ENCODE data around the gene KCNN3. TPM values are rescaled to one million over a fixed set of nuclear protein-coding genes. Genes with fewer than 3 reads are reported as not detected.

Gene KCNN3
- total RNA-seq, 1 experiment from 2014 or later, result 0.07 TPM

GRCh38 chr1:154669464-154670282 lies 200.4 kb downstream of the KCNN3 start:
- H3K27ac Mint-ChIP-seq (ENCODE audit: low read depth, unreplicated experiment), result no peak overlapping the region
- H3K9me3 Mint-ChIP-seq (ENCODE audit: unreplicated experiment), result no peaks in the 10 kb centered on the region
- TF ChIP-seq CTCF (IDR thresholded peaks at IDR 0.05; ENCODE audit: unreplicated experiment), result peak; percentile 96
- DNase-seq (ENCODE audit: unreplicated experiment), result peak; percentile 88
- no TSS peak for BruUV-seq (replicated peaks)
- H3K4me3 Mint-ChIP-seq (ENCODE audit: unreplicated experiment), result no peak overlapping the region
- intact Hi-C loops (cut with micrococcal nuclease), result loop anchor here (1.0 to 2.0 kb wide), 7 partner anchors 80 to 415 kb away; no protein-coding TSS in a partner anchor
- ChIA-PET POLR2A (interaction anchor here (0.6 to 1.7 kb wide), 6 partner anchors 32 to 330 kb away, joined by 3 to 11 read pairs (median 4); partner anchors contain the start of gene PMVK), CTCF (interaction anchor here (0.5 to 4.5 kb wide), 68 partner anchors 9 to 1409 kb away, joined by 3 to 113 read pairs (median 4); partner anchors contain the start of genes CHRNB2 and KCNN3)
- no peaks in the 10 kb centered on the region for H3K36me3 Mint-ChIP-seq (ENCODE audit: insufficient read depth, unreplicated experiment)
- peaks cover 19% of the 10 kb centered on the region for H3K27me3 Mint-ChIP-seq (ENCODE audit: insufficient read depth, unreplicated experiment)
- H3K4me1 Mint-ChIP-seq (ENCODE audit: insufficient read depth, unreplicated experiment), result no peaks in the 10 kb centered on the region

GRCh38 chr1:154666051-154666790 lies 203.9 kb downstream of the KCNN3 start:
- intact Hi-C loops (cut with micrococcal nuclease), result no loop called here
- ChIA-PET POLR2A (interaction anchor here (0.6 to 1.5 kb wide), 5 partner anchors 55 to 419 kb away, joined by 3 to 5 read pairs (median 4); partner anchors contain the start of gene PMVK), CTCF (interaction anchor here (0.5 to 4.5 kb wide), 10 partner anchors 8 to 419 kb away, joined by 3 to 113 read pairs (median 4); no protein-coding TSS in a partner anchor)
- no peak for DNase-seq (ENCODE audit: unreplicated experiment)
- H3K36me3 Mint-ChIP-seq (ENCODE audit: insufficient read depth, unreplicated experiment), result peaks cover 5% of the 10 kb centered on the region
- H3K9me3 Mint-ChIP-seq (ENCODE audit: unreplicated experiment), result no peaks in the 10 kb centered on the region
- H3K4me3 Mint-ChIP-seq (ENCODE audit: unreplicated experiment), result no peak overlapping the region
- H3K27me3 Mint-ChIP-seq (ENCODE audit: insufficient read depth, unreplicated experiment), result peaks cover 36% of the 10 kb centered on the region
- H3K4me1 Mint-ChIP-seq (ENCODE audit: insufficient read depth, unreplicated experiment), result no peaks in the 10 kb centered on the region
- no peak overlapping the region for H3K27ac Mint-ChIP-seq (ENCODE audit: low read depth, unreplicated experiment)
- no peak for TF ChIP-seq CTCF (IDR thresholded peaks at IDR 0.05; ENCODE audit: unreplicated experiment)
- BruUV-seq (replicated peaks), result no TSS peak

GRCh38 chr1:154664331-154665002 lies 205.6 kb downstream of the KCNN3 start:
- Mint-ChIP-seq H3K27me3 (ENCODE audit: insufficient read depth, unreplicated experiment) (peaks cover 54% of the 10 kb centered on the region), H3K27ac (ENCODE audit: low read depth, unreplicated experiment) (no peak overlapping the region), H3K4me1 (ENCODE audit: insufficient read depth, unreplicated experiment) (no peaks in the 10 kb centered on the region), H3K36me3 (ENCODE audit: insufficient read depth, unreplicated experiment) (peaks cover 5% of the 10 kb centered on the region), H3K9me3 (ENCODE audit: unreplicated experiment) (no peaks in the 10 kb centered on the region), H3K4me3 (ENCODE audit: unreplicated experiment) (no peak overlapping the region)
- no peak for TF ChIP-seq CTCF (IDR thresholded peaks at IDR 0.05; ENCODE audit: unreplicated experiment)
- CTCF ChIA-PET, result interaction anchor here (0.6 to 2.4 kb wide), 6 partner anchors 105 to 994 kb away, joined by 3 to 10 read pairs (median 4); no protein-coding TSS in a partner anchor
- DNase-seq (ENCODE audit: unreplicated experiment), result no peak
- BruUV-seq (replicated peaks), result no TSS peak
- POLR2A ChIA-PET, result no interaction called here
- intact Hi-C loops (cut with micrococcal nuclease), result no loop called here
